H9 (cell line): ENCODE results near the gene KRTAP5-6. TPM values are rescaled to one million over a fixed set of nuclear protein-coding genes. Genes with fewer than 3 reads are reported as not detected.

Experiments
- DNase-seq: peaks from one replicate; pipeline ENCODE4 v3.0.0-alpha.2; 2017
- H2AFZ ChIP-seq: one replicate; pipeline ENCODE4 v1.6.1; 2013; ENCODE audit warnings: mild to moderate bottlenecking, low read length, control low read depth, moderate library complexity
- H2AK5ac ChIP-seq: 2 replicates; pipeline ENCODE4 v1.6.1; 2013; ENCODE audit warnings: low read length, control low read depth, mixed read lengths; ENCODE audit not compliant: insufficient read length
- H2BK120ac ChIP-seq: one replicate; pipeline ENCODE4 v1.6.1; 2013; ENCODE audit warnings: low read depth, mild to moderate bottlenecking, low read length, control low read depth, inconsistent platforms; ENCODE audit not compliant: poor library complexity, severe bottlenecking
- H2BK12ac ChIP-seq: 2 replicates; pipeline ENCODE4 v1.6.1; 2013; ENCODE audit warnings: low read length, control low read depth, mixed read lengths, low read depth; ENCODE audit not compliant: insufficient read length
- H2BK15ac ChIP-seq: 2 replicates; pipeline ENCODE4 v1.6.1; 2013; ENCODE audit warnings: low read depth, low read length, control low read depth
- H2BK20ac ChIP-seq: one replicate; pipeline ENCODE4 v1.6.1; 2013; ENCODE audit warnings: low read depth, mild to moderate bottlenecking, low read length, control low read depth, inconsistent platforms; ENCODE audit not compliant: poor library complexity, severe bottlenecking
- H2BK5ac ChIP-seq: 2 replicates; pipeline ENCODE4 v1.6.1; 2013; ENCODE audit warnings: low read length, control low read depth, mixed read lengths; ENCODE audit not compliant: insufficient read length
- H3K14ac ChIP-seq: 2 replicates; pipeline ENCODE4 v1.6.1; 2013; ENCODE audit warnings: low read length, control low read depth; ENCODE audit not compliant: insufficient read depth
- H3K18ac ChIP-seq: 2 replicates; pipeline ENCODE4 v1.6.1; 2013; ENCODE audit warnings: low read depth, mild to moderate bottlenecking, mixed read lengths, low read length, control low read depth; ENCODE audit not compliant: insufficient read length
- H3K23ac ChIP-seq: 2 replicates; pipeline ENCODE4 v1.6.1; 2013; ENCODE audit warnings: low read length, control low read depth, mixed read lengths, low read depth; ENCODE audit not compliant: insufficient read length
- H3K23me2 ChIP-seq: 2 replicates; pipeline ENCODE4 v1.6.1; 2013; ENCODE audit warnings: low read depth, mild to moderate bottlenecking, mixed read lengths, low read length, control low read depth; ENCODE audit not compliant: insufficient read length, poor library complexity, severe bottlenecking
- H3K27ac ChIP-seq: 2 replicates; pipeline ENCODE4 v1.5.1; 2013; ENCODE audit warnings: low read length, control low read depth, mixed read lengths, low read depth; ENCODE audit not compliant: insufficient read length
- H3K27me3 ChIP-seq: 2 replicates; pipeline ENCODE4 v1.6.1; 2013; ENCODE audit warnings: low read length, control low read depth, inconsistent platforms; ENCODE audit not compliant: insufficient read depth
- H3K4ac ChIP-seq: 2 replicates; pipeline ENCODE4 v1.6.1; 2013; ENCODE audit warnings: low read depth, mild to moderate bottlenecking, control low read depth, inconsistent platforms, low read length, moderate library complexity
- H3K4me1 ChIP-seq: 2 replicates; pipeline ENCODE4 v1.6.1; 2013; ENCODE audit warnings: low read length, control low read depth, inconsistent platforms; ENCODE audit not compliant: insufficient read depth
- H3K4me2 ChIP-seq: 2 replicates; pipeline ENCODE4 v1.6.1; 2013; ENCODE audit warnings: low read length, control low read depth, mixed read lengths; ENCODE audit not compliant: insufficient read length, insufficient read depth
- H3K56ac ChIP-seq: 2 replicates; pipeline ENCODE4 v1.6.1; 2013; ENCODE audit warnings: low read depth, mild to moderate bottlenecking, mixed read lengths, low read length, control low read depth; ENCODE audit not compliant: insufficient read length
- H3K79me1 ChIP-seq: 2 replicates; pipeline ENCODE4 v1.6.1; 2013; ENCODE audit warnings: low read depth, mild to moderate bottlenecking, moderate library complexity, low read length, control low read depth, inconsistent platforms; ENCODE audit not compliant: insufficient read depth, poor library complexity, severe bottlenecking
- H3K79me2 ChIP-seq: 2 replicates; pipeline ENCODE4 v1.6.1; 2013; ENCODE audit warnings: low read length, control low read depth, inconsistent platforms; ENCODE audit not compliant: insufficient read depth
- H3K9ac ChIP-seq: 2 replicates; pipeline ENCODE4 v1.6.1; 2013; ENCODE audit warnings: low read length, control low read depth, mixed read lengths; ENCODE audit not compliant: insufficient read length; ENCODE audit errors: extremely low read depth
- H3K9me3 ChIP-seq: one replicate; pipeline ENCODE4 v1.6.1; 2013; ENCODE audit warnings: low read depth, low read length, inconsistent platforms; ENCODE audit not compliant: control insufficient read depth
- H3T11ph ChIP-seq: one replicate; pipeline ENCODE4 v1.6.1; 2013; ENCODE audit warnings: mild to moderate bottlenecking, low read length, control low read depth, inconsistent platforms
- H4K20me1 ChIP-seq: one replicate; pipeline ENCODE4 v1.6.1; 2013; ENCODE audit not compliant: control insufficient read depth, insufficient read length, insufficient read depth
- H4K5ac ChIP-seq: 2 replicates; pipeline ENCODE4 v1.6.1; 2013; ENCODE audit warnings: low read depth, mild to moderate bottlenecking, mixed read lengths, low read length, control low read depth; ENCODE audit not compliant: insufficient read length
- H4K8ac ChIP-seq: replicated peaks from 2 replicates; pipeline ENCODE4 v1.6.1; 2013; ENCODE audit warnings: low read length, control low read depth, mixed read lengths, low read depth; ENCODE audit not compliant: insufficient read length
- H4K91ac ChIP-seq: 2 replicates; pipeline ENCODE4 v1.6.1; 2013; ENCODE audit warnings: low read depth, mild to moderate bottlenecking, moderate library complexity, mixed read lengths, low read length, control low read depth; ENCODE audit not compliant: insufficient read length
- H3K27ac Mint-ChIP-seq, 3 experiments: 2 replicates in 2 of 3; 3 replicates in 1 of 3; pipeline ENCODE4 v1.8.0; 2020 to 2021; ENCODE audit warnings: mixed read lengths in 3 of 3, mild to moderate bottlenecking in 1 of 3, moderate library complexity in 1 of 3
- H3K27me3 Mint-ChIP-seq: 2 replicates; pipeline ENCODE4 v1.8.0; 2021; ENCODE audit warnings: low read depth, mild to moderate bottlenecking, moderate library complexity, mixed read lengths
- H3K36me3 Mint-ChIP-seq, 3 experiments: 2 replicates in 2 of 3; 3 replicates in 1 of 3; pipeline ENCODE4 v1.8.0; 2020 to 2021; ENCODE audit warnings: low read depth in 3 of 3, mixed read lengths in 3 of 3; ENCODE audit not compliant: insufficient read depth in 1 of 3
- H3K4me1 Mint-ChIP-seq, 2 experiments: 2 replicates each; pipeline ENCODE4 v1.8.0; 2020; ENCODE audit warnings: mixed read lengths in 2 of 2
- H3K4me3 Mint-ChIP-seq, 2 experiments: 2 replicates in 1 of 2; 3 replicates in 1 of 2; pipeline ENCODE4 v1.8.0; 2020 to 2021; ENCODE audit warnings: mild to moderate bottlenecking in 2 of 2, mixed read lengths in 2 of 2, moderate library complexity in 1 of 2
- H3K9me3 Mint-ChIP-seq, 2 experiments: 2 replicates in 1 of 2; 3 replicates in 1 of 2; pipeline ENCODE4 v1.8.0; 2020; ENCODE audit warnings: mild to moderate bottlenecking in 2 of 2, mixed read lengths in 2 of 2, moderate library complexity in 1 of 2
- CTCF ChIP-seq: fragments of 200-600 bp; sonication (generic); conservative IDR thresholded peaks from 3 replicates; pipeline ENCODE4 v1.8.0; 2021; ENCODE audit warnings: antibody characterized with exemption, mild to moderate bottlenecking
- WGBS: extraction: QIAGEN DNeasy Blood & Tissue Kit; methylation state at CpG from one replicate; pipeline ENCODE4 v1.1.7; 2013; ENCODE audit warnings: missing lambda C conversion rate, low lambda C conversion rate, mixed read lengths; ENCODE audit not compliant: insufficient read length; ENCODE audit errors: extremely low coverage; 5-methylcytosine and 5-hydroxymethylcytosine counted together
- total RNA-seq: library from RNA; stranded (reverse); gene quantifications from 2 replicates; pipeline ENCODE4 v1.2.1, GENCODE V29; 2021

KRTAP5-6 gene
- total RNA-seq, 1 experiment from 2014 or later, result not detected

GRCh38 chr11:1670905-1671371 is 26.1 kb upstream of the KRTAP5-6 start:
- Histone ChIP-seq H3K18ac (no peak overlapping the region), H3K27ac (no peak overlapping the region), H3K14ac (no peak overlapping the region; the same call in 1 of the 2 replicates), H2BK20ac (no peak overlapping the region), H2AFZ (no peak overlapping the region), H2BK15ac (no peak overlapping the region), H3K4me2 (no peak overlapping the region), H3K79me1 (no peaks in the 10 kb centered on the region), H3K79me2 (no peaks in the 10 kb centered on the region), H2BK5ac (no peak overlapping the region), H2BK12ac (no peak overlapping the region), H3K4me1 (no peaks in the 10 kb centered on the region), H2BK120ac (no peak overlapping the region), H4K20me1 (no peaks in the 10 kb centered on the region), H3K56ac (no peak overlapping the region), H4K5ac (no peak overlapping the region), H3K23ac (no peak overlapping the region), H3K23me2 (no peaks in the 10 kb centered on the region), H4K91ac (no peak overlapping the region), H3K9me3 (no peaks in the 10 kb centered on the region), H4K8ac (no peak overlapping the region), H3K9ac (no peak overlapping the region), H3K4ac (no peak overlapping the region; the same call in 1 of the 2 replicates), H2AK5ac (no peak overlapping the region), H3K27me3 (no peaks in the 10 kb centered on the region), H3T11ph (no peak overlapping the region)
- WGBS, result no CpG with 5 or more reads among the region's 11 CpGs
- TF ChIP-seq CTCF, result no peak
- no peaks in the 10 kb centered on the region for H3K36me3 Mint-ChIP-seq
- no peak overlapping the region; a peak in 1 of 7 replicates for H3K27ac Mint-ChIP-seq
- H3K27me3 Mint-ChIP-seq, result peaks cover 73% of the 10 kb centered on the region
- H3K4me3 Mint-ChIP-seq, result no peak overlapping the region
- H3K4me1 Mint-ChIP-seq, result peaks cover 0 to 8% of the 10 kb centered on the region in 2 experiments; a peak in 2 of 4 replicates
- no peak for DNase-seq
- no peaks in the 10 kb centered on the region for H3K9me3 Mint-ChIP-seq
